Vagina (tissue), 2 donors: ENCODE measurements around the gene CLPTM1. TPM values are rescaled to one million over a fixed set of nuclear protein-coding genes. Genes with fewer than 3 reads are reported as not detected.

Experiments
- DNase-seq, 2 donors: peaks; one replicate each; pipeline ENCODE4 v3.0.0-alpha.2; 2017; ENCODE audit errors: extremely low spot score in 2 of 2
- H3K27ac ChIP-seq: fragments of 200-600 bp; sonication (generic); one replicate; pipeline ENCODE4 v1.5.1; 2019
- H3K27me3 ChIP-seq: fragments of 200-600 bp; sonication (generic); one replicate; pipeline ENCODE4 v1.5.1; 2019
- H3K36me3 ChIP-seq, 2 donors: fragments of 200-600 bp; sonication (generic); one replicate each; pipeline ENCODE4 v1.5.1; 2017 to 2019
- H3K4me1 ChIP-seq: fragments of 200-600 bp; sonication (generic); one replicate; pipeline ENCODE4 v1.5.1; 2019
- H3K4me3 ChIP-seq, 2 donors: fragments of 200-600 bp; sonication (generic); 1 replicate in 1 of 2; 2 replicates in 1 of 2; pipeline ENCODE4 v1.5.1; 2016 to 2019
- H3K9me3 ChIP-seq: fragments of 200-600 bp; sonication (generic); one replicate; pipeline ENCODE4 v1.5.1; 2019
- POLR2A ChIP-seq, 2 donors: fragments of 450-650 bp; IDR thresholded peaks; one replicate each; pipeline ENCODE4 v1.6.1; 2017; ENCODE audit warnings: antibody characterized with exemption in 2 of 2, mild to moderate bottlenecking in 2 of 2, moderate library complexity in 2 of 2
- POLR2AphosphoS5 ChIP-seq, 2 donors: sonication (generic); formaldehyde crosslinking; IDR thresholded peaks; one replicate each; pipeline ENCODE4 v1.9.0; 2017; ENCODE audit warnings: antibody characterized with exemption in 2 of 2, mild to moderate bottlenecking in 2 of 2, low read depth in 1 of 2; ENCODE audit not compliant: insufficient read depth in 1 of 2
- intact Hi-C: fragments of 100-400 bp; cut with DNase I; formaldehyde crosslinking; loops from one replicate; pipeline ENCODE4 v1.15.1; 2023
- total RNA-seq: library from RNA; depleted of rRNA; stranded (reverse); fragments of >200 nt; gene quantifications from one replicate; pipeline ENCODE4 v1.2.3, GENCODE V29; 2016
- TF ChIP-seq, protein P1 (sequence below), 3 experiments: fragments of 450-650 bp in 2 of 3; fragments of 200-600 bp in 1 of 3; sonication (generic) in 1 of 3; IDR thresholded peaks; one replicate each; pipeline ENCODE4 v1.5.1; 2017 to 2019; ENCODE audit warnings: antibody characterized with exemption in 3 of 3, mild to moderate bottlenecking in 2 of 3, moderate library complexity in 2 of 3

The CLPTM1 gene
- total RNA-seq, 1 donor from 2014 or later, result 130 TPM

DNA sequence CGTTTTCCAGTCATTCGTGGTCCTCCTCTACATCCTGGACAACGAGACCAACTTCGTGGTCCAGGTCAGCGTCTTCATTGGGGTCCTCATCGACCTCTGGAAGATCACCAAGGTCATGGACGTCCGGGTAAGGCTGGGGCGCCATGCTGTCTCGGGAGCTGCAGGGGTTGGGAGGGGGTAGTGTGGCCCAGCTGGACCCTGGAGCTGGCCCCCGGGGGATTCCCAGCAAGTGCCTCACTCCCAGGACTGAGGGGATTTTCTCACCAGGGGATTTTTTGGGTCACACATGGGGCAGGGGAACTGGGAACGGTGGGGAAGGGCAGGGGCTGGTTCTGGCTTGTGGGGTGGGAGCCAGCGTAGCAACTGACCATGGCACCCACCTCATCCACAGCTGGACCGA, 35.3 kb downstream of the CLPTM1 start:
- intact Hi-C loops, result no loop called here
- H3K9me3 ChIP-seq, result no peaks in the 10 kb centered on the region
- no peaks in the 10 kb centered on the region for H3K4me1 ChIP-seq
- no peak overlapping the region for H3K4me3 ChIP-seq
- no peak overlapping the region for H3K27ac ChIP-seq
- no peak for DNase-seq
- no peak for TF ChIP-seq POLR2AphosphoS5 (IDR thresholded peaks at IDR 0.05; ENCODE audit: insufficient read depth in 1 of 2, low read depth in 1 of 2)
- TF ChIP-seq POLR2A (IDR thresholded peaks at IDR 0.05), result no peak
- TF ChIP-seq, protein P1, sequence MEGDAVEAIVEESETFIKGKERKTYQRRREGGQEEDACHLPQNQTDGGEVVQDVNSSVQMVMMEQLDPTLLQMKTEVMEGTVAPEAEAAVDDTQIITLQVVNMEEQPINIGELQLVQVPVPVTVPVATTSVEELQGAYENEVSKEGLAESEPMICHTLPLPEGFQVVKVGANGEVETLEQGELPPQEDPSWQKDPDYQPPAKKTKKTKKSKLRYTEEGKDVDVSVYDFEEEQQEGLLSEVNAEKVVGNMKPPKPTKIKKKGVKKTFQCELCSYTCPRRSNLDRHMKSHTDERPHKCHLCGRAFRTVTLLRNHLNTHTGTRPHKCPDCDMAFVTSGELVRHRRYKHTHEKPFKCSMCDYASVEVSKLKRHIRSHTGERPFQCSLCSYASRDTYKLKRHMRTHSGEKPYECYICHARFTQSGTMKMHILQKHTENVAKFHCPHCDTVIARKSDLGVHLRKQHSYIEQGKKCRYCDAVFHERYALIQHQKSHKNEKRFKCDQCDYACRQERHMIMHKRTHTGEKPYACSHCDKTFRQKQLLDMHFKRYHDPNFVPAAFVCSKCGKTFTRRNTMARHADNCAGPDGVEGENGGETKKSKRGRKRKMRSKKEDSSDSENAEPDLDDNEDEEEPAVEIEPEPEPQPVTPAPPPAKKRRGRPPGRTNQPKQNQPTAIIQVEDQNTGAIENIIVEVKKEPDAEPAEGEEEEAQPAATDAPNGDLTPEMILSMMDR (IDR thresholded peaks at IDR 0.05), result no peak
- peaks cover 0 to 60% of the 10 kb centered on the region in 2 donors for H3K36me3 ChIP-seq
- no peaks in the 10 kb centered on the region for H3K27me3 ChIP-seq

DNA sequence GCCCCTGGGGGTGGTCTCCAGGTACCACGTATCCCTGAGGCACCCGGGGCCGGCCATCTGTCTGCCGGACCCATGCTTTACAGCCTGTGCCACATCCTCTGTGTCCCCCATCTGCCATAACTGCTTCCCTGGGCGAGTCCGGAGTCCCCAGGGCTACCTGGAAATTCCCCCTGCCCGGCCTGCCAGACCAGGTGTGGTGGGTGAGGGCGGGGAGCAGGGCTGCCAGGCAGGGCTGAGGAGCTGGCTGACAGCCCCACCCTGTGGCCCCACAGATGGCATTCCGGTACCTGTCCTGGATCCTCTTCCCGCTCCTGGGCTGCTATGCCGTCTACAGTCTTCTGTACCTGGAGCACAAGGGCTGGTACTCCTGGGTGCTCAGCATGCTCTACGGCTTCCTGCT, 35.8 kb downstream of the CLPTM1 start:
- Histone ChIP-seq H3K4me1 (no peaks in the 10 kb centered on the region), H3K36me3 (peaks cover 0 to 55% of the 10 kb centered on the region in 2 donors), H3K27ac (no peak overlapping the region), H3K27me3 (no peaks in the 10 kb centered on the region), H3K9me3 (no peaks in the 10 kb centered on the region), H3K4me3 (no peak overlapping the region)
- no peak for DNase-seq
- TF ChIP-seq POLR2AphosphoS5 (IDR thresholded peaks at IDR 0.05; ENCODE audit: insufficient read depth in 1 of 2, low read depth in 1 of 2) (no peak), POLR2A (IDR thresholded peaks at IDR 0.05) (no peak)
- TF ChIP-seq, protein P1 (IDR thresholded peaks at IDR 0.05), result no peak
- intact Hi-C loops, result no loop called here

DNA sequence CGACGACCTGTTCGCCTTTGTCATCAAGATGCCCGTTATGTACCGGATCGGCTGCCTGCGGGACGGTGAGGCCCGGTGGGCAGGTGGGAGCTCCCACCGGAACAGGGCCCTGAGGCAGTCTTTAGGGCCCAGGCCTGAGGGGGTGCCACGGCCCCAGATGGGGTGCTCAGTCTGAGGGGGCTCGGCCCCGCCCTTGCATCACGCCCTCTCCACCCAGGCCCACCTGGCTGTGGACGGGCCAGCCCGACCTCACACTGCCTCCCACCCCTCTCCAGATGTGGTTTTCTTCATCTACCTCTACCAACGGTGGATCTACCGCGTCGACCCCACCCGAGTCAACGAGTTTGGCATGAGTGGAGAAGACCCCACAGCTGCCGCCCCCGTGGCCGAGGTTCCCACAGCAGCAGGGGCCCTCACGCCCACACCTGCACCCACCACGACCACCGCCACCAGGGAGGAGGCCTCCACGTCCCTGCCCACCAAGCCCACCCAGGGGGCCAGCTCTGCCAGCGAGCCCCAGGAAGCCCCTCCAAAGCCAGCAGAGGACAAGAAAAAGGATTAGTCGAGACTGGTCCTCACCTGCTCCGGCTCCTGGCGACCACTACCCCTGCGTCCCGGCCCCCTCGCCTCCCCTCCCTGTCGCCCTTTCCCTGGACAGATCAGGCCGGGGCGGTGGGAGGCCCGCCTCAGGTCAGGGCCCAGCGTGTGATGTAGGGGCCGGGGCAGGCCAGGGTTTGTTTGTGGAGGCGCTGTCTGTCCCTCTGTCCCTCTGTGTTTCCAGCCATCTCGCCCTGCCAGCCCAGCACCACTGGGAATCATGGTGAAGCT, 37.4 kb downstream of the CLPTM1 start:
- Histone ChIP-seq H3K9me3 (no peaks in the 10 kb centered on the region), H3K36me3 (peaks cover 0 to 53% of the 10 kb centered on the region in 2 donors), H3K27ac (no peak overlapping the region), H3K27me3 (no peaks in the 10 kb centered on the region), H3K4me3 (no peak overlapping the region), H3K4me1 (no peaks in the 10 kb centered on the region)
- no peak for DNase-seq
- TF ChIP-seq POLR2AphosphoS5 (IDR thresholded peaks at IDR 0.05; ENCODE audit: insufficient read depth in 1 of 2, low read depth in 1 of 2) (no peak), POLR2A (IDR thresholded peaks at IDR 0.05) (no peak)
- TF ChIP-seq, protein P1 (IDR thresholded peaks at IDR 0.05), result no peak
- intact Hi-C loops, result no loop called here

DNA sequence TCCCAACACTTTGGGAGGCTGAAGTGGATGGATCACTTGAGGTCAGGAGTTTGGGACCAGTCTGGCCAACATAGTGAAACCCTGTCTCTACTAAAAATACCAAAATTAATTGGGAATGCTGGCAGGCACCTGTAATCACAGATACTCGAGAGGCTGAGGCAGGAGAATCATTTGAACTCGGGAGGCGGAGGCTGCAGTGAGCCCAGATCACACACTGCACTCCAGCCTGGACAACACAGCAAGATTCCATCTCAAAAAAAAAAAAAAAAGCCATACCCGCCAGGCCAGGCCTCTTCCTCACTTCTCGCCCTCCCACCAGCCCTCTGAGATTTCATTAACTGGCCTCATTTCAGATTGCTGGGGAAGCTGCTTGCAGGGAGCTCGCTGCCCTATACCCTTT, 38.3 kb downstream of the CLPTM1 start:
- Histone ChIP-seq H3K9me3 (no peaks in the 10 kb centered on the region), H3K4me1 (no peaks in the 10 kb centered on the region), H3K27ac (no peak overlapping the region), H3K4me3 (no peak overlapping the region), H3K27me3 (no peaks in the 10 kb centered on the region), H3K36me3 (peaks cover 0 to 43% of the 10 kb centered on the region in 2 donors)
- DNase-seq, result no peak
- TF ChIP-seq POLR2AphosphoS5 (IDR thresholded peaks at IDR 0.05; ENCODE audit: insufficient read depth in 1 of 2, low read depth in 1 of 2) (no peak), POLR2A (IDR thresholded peaks at IDR 0.05) (no peak)
- TF ChIP-seq, protein P1 (IDR thresholded peaks at IDR 0.05), result no peak
- intact Hi-C loops, result no loop called here

DNA sequence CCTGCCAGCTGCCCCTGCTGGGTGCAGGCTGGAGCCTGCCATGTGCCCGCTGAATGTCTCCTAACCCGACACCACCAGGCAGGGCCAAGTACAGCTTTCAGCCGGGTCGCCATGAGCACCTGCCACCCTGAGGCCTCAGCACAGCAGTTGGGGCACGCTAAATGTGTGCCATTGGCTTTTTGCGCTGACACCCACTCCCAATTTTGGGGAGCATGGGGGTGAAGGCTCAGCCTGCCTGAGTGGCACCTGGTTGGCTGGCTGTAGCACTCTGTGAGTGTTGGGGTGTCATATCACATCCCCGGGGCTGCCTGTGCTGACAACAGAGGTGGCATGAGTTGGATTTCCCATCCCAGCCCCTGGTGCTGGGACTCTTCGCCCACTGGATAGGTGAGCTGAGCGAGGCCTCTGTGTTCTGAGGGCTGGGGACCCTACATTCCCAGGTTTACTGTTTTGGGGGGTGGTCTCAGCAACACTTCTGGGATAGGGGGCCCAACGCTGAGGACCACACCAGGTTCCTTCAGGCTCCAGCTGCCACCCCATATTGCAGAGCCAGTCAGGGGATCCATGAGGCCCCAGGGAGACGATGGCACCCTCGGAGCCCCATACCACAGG, 38.9 kb downstream of the CLPTM1 start:
- no peaks in the 10 kb centered on the region for H3K9me3 ChIP-seq
- no peaks in the 10 kb centered on the region for H3K4me1 ChIP-seq
- H3K27ac ChIP-seq, result no peak overlapping the region
- TF ChIP-seq POLR2AphosphoS5 (IDR thresholded peaks at IDR 0.05; ENCODE audit: insufficient read depth in 1 of 2, low read depth in 1 of 2), result no peak
- TF ChIP-seq POLR2A (IDR thresholded peaks at IDR 0.05), result no peak
- TF ChIP-seq, protein P1 (IDR thresholded peaks at IDR 0.05), result no peak
- H3K36me3 ChIP-seq, result peaks cover 0 to 39% of the 10 kb centered on the region in 2 donors
- H3K27me3 ChIP-seq, result no peaks in the 10 kb centered on the region
- no peak for DNase-seq
- H3K4me3 ChIP-seq, result no peak overlapping the region
- intact Hi-C loops, result no loop called here
